Peyer's patch (tissue), 4 donors: ENCODE measurements around the gene ITGB5.

Experiments
- POLR2A ChIP-seq, 2 donors: fragments of 450-650 bp; IDR thresholded peaks; one replicate each; pipeline ENCODE4 v1.5.1; 2017; ENCODE audit warnings: antibody characterized with exemption in 2 of 2, mild to moderate bottlenecking in 2 of 2, moderate library complexity in 2 of 2
- TF ChIP-seq, protein P1 (sequence below), 6 experiments: fragments of 450-650 bp in 4 of 6; fragments of 200-600 bp in 2 of 6; sonication (generic) in 1 of 6; IDR thresholded peaks; one replicate each; pipeline ENCODE4 v1.5.1; 2017 to 2019; ENCODE audit warnings: antibody characterized with exemption in 6 of 6, mild to moderate bottlenecking in 3 of 6, moderate library complexity in 1 of 6

DNA sequence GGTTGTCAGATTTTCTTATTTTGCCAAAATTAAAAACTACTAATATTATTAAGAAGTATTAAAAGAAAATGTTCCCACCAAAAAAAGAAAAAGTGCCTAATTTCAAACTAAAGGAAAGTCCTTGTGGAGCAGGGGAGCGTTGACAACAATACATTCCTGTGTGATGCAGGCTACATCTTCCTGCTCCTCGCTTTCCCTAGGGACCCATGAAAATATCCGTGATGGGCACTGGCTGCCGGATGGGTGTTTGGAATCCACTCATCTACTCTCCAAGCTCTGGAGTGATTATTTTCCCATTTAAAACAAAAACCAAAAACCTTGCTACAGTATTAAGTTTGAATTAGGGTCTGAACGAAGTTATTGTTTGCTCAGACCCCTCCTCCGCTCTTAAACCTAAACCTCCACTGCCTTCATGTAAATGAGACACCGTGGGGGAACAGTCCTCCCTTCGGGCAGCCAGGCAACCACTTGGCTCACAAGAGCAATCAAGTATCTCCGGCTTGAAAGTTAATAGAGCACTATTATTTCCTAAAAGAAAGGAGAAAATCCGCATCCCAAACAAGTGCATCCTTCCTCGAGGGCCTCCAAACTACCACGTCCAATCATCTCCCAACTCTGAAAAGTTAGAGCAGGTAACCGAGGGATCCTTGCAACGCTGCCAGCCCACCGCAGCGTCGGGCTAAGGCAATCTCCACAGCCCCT, 1.5 kb downstream of the ITGB5 start:
- TF ChIP-seq, protein P1, sequence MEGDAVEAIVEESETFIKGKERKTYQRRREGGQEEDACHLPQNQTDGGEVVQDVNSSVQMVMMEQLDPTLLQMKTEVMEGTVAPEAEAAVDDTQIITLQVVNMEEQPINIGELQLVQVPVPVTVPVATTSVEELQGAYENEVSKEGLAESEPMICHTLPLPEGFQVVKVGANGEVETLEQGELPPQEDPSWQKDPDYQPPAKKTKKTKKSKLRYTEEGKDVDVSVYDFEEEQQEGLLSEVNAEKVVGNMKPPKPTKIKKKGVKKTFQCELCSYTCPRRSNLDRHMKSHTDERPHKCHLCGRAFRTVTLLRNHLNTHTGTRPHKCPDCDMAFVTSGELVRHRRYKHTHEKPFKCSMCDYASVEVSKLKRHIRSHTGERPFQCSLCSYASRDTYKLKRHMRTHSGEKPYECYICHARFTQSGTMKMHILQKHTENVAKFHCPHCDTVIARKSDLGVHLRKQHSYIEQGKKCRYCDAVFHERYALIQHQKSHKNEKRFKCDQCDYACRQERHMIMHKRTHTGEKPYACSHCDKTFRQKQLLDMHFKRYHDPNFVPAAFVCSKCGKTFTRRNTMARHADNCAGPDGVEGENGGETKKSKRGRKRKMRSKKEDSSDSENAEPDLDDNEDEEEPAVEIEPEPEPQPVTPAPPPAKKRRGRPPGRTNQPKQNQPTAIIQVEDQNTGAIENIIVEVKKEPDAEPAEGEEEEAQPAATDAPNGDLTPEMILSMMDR (IDR thresholded peaks at IDR 0.05), result no peak
- TF ChIP-seq POLR2A (IDR thresholded peaks at IDR 0.05), result no peak
